ENCODE measurements around the gene DXO. TPM values are rescaled to one million over a fixed set of nuclear protein-coding genes. Genes with fewer than 3 reads are reported as not detected.
A peak's percentile ranks its signal among the peaks of the same experiment; 100 is the strongest.

Gene DXO
- total and polyA plus RNA-seq, 7 experiments from 2014 or later: 12.6 to 44.3 (median 34.7) TPM

GRCh38 chr6:31968791-31969711, 2.9 kb downstream of the DXO start:
- ATAC-seq (no peak), DNase-seq (no peak)
- peaks cover 21 to 22% of the 10 kb centered on the region in 2 donors for H3K4me1 ChIP-seq (ENCODE audit: control insufficient read depth in 2 of 2, insufficient read depth in 2 of 2, low read length in 2 of 2)
- no peaks in the 10 kb centered on the region for H3K9me3 ChIP-seq (ENCODE audit: control insufficient read depth in 2 of 3, low read length in 3 of 3)
- no peaks in the 10 kb centered on the region for H3K27me3 ChIP-seq (ENCODE audit: control insufficient read depth in 2 of 2, insufficient read depth in 2 of 2, low read length in 2 of 2)
- Mint-ChIP-seq H3K9me3 (peaks cover 0 to 7% (median 0%) of the 10 kb centered on the region in 11 donors), H3K27me3 (peaks cover 0 to 5% (median 0%) of the 10 kb centered on the region in 5 donors), H3K27ac (peak overlapping the region in 7 of 9 donors; percentile 98 to 100 (median 100)), H3K36me3 (peaks cover 0 to 32% (median 16%) of the 10 kb centered on the region in 5 donors), H3K4me3 (peak overlapping the region in 5 of 10 donors; percentile 20 to 99 (median 61)), H3K4me1 (peaks cover 20 to 44% (median 35%) of the 10 kb centered on the region in 7 donors)
- H3K36me3 ChIP-seq (ENCODE audit: control insufficient read depth in 2 of 3, insufficient read depth in 3 of 3, low read length in 3 of 3): peaks cover 3 to 59% (median 26%) of the 10 kb centered on the region in 3 experiments
- H3K4me3 ChIP-seq (ENCODE audit: low read length): no peak overlapping the region
- intact Hi-C loops (cut with micrococcal nuclease): no loop called here
- H3K27ac ChIP-seq (ENCODE audit: low read depth, low read length): no peak overlapping the region
- POLR2A ChIA-PET: interaction anchor here (1.2 to 6.6 kb wide), 3 partner anchors 10 to 15 kb away, joined by 3 to 108 read pairs (median 9); partner anchors contain the start of genes NELFE and SKIC2
- CTCF ChIA-PET: interaction anchor here (1.9 kb wide), 1 partner anchor 10 kb away, joined by 10 read pairs; the partner anchor contains the start of genes NELFE and SKIC2

GRCh38 chr6:31968326-31968725, 3.6 kb downstream of the DXO start:
- POLR2A ChIA-PET: interaction anchor here (1.0 kb wide), 1 partner anchor 11 kb away, joined by 3 read pairs; no protein-coding TSS in a partner anchor

GRCh38 chr6:31967926-31968320, 4.0 kb downstream of the DXO start:
- no peaks in the 10 kb centered on the region for H3K9me3 ChIP-seq (ENCODE audit: control insufficient read depth in 2 of 3, low read length in 3 of 3)
- DNase-seq (no peak), ATAC-seq (no peak)
- no peak overlapping the region for H3K27ac ChIP-seq (ENCODE audit: low read depth, low read length)
- Mint-ChIP-seq H3K4me1 (peaks cover 11 to 33% (median 25%) of the 10 kb centered on the region in 7 donors), H3K4me3 (no peak overlapping the region), H3K27ac (peak overlapping the region in 5 of 9 donors; percentile 38 to 68 (median 53)), H3K36me3 (peaks cover 0 to 35% (median 15%) of the 10 kb centered on the region in 5 donors), H3K9me3 (peaks cover 0 to 7% (median 0%) of the 10 kb centered on the region in 11 donors), H3K27me3 (peaks cover 0 to 5% (median 0%) of the 10 kb centered on the region in 5 donors)
- H3K27me3 ChIP-seq (ENCODE audit: control insufficient read depth in 2 of 2, insufficient read depth in 2 of 2, low read length in 2 of 2): no peaks in the 10 kb centered on the region
- ChIA-PET CTCF (no interaction called here), POLR2A (interaction anchor here (1.0 kb wide), 1 partner anchor 11 kb away, joined by 3 read pairs; no protein-coding TSS in a partner anchor)
- peaks cover 13 to 70% (median 30%) of the 10 kb centered on the region in 3 experiments for H3K36me3 ChIP-seq (ENCODE audit: control insufficient read depth in 2 of 3, insufficient read depth in 3 of 3, low read length in 3 of 3)
- intact Hi-C loops (cut with micrococcal nuclease): no loop called here
- H3K4me1 ChIP-seq (ENCODE audit: control insufficient read depth in 2 of 2, insufficient read depth in 2 of 2, low read length in 2 of 2): peaks cover 14 to 19% of the 10 kb centered on the region in 2 donors
- H3K4me3 ChIP-seq (ENCODE audit: low read length): no peak overlapping the region

More at GRCh38 chr6:31968326-31968725, 3.6 kb downstream of the DXO start:
- H3K27me3 ChIP-seq (ENCODE audit: control insufficient read depth in 2 of 2, insufficient read depth in 2 of 2, low read length in 2 of 2): no peaks in the 10 kb centered on the region
- H3K36me3 Mint-ChIP-seq: peaks cover 0 to 34% (median 15%) of the 10 kb centered on the region in 5 donors
- peaks cover 18 to 21% of the 10 kb centered on the region in 2 donors for H3K4me1 ChIP-seq (ENCODE audit: control insufficient read depth in 2 of 2, insufficient read depth in 2 of 2, low read length in 2 of 2)
- no peak for DNase-seq
- peaks cover 0 to 7% (median 0%) of the 10 kb centered on the region in 11 donors for H3K9me3 Mint-ChIP-seq
- H3K27ac Mint-ChIP-seq: peak overlapping the region in 2 of 9 donors; percentile 22 to 59
- peaks cover 15 to 37% (median 30%) of the 10 kb centered on the region in 7 donors for H3K4me1 Mint-ChIP-seq
- CTCF ChIA-PET: no interaction called here
- peaks cover 9 to 66% (median 30%) of the 10 kb centered on the region in 3 experiments for H3K36me3 ChIP-seq (ENCODE audit: control insufficient read depth in 2 of 3, insufficient read depth in 3 of 3, low read length in 3 of 3)
- no peak overlapping the region for H3K4me3 Mint-ChIP-seq
- H3K9me3 ChIP-seq (ENCODE audit: control insufficient read depth in 2 of 3, low read length in 3 of 3): no peaks in the 10 kb centered on the region
- H3K4me3 ChIP-seq (ENCODE audit: low read length): no peak overlapping the region
- no peak overlapping the region for H3K27ac ChIP-seq (ENCODE audit: low read depth, low read length)
- intact Hi-C loops (cut with micrococcal nuclease): no loop called here
- no peak for ATAC-seq
- H3K27me3 Mint-ChIP-seq: peaks cover 0 to 5% (median 0%) of the 10 kb centered on the region in 5 donors

- DNase-seq (no peak), ATAC-seq (no peak)
- no peak overlapping the region for H3K27ac ChIP-seq (ENCODE audit: low read depth, low read length)
- Mint-ChIP-seq H3K27me3 (peaks cover 0 to 4% (median 0%) of the 10 kb centered on the region in 5 donors), H3K27ac (peak overlapping the region in 6 of 9 donors; percentile 12 to 68 (median 40)), H3K36me3 (peaks cover under 1 to 40% (median 16%) of the 10 kb centered on the region in 5 donors), H3K4me3 (no peak overlapping the region), H3K9me3 (peaks cover 0 to 5% (median 0%) of the 10 kb centered on the region in 11 donors), H3K4me1 (peaks cover 7 to 26% (median 20%) of the 10 kb centered on the region in 7 donors)
- H3K4me1 ChIP-seq (ENCODE audit: control insufficient read depth in 2 of 2, insufficient read depth in 2 of 2, low read length in 2 of 2): peaks cover 11 to 14% of the 10 kb centered on the region in 2 donors
- intact Hi-C loops (cut with micrococcal nuclease): no loop called here
- ChIA-PET POLR2A (interaction anchor here (1.0 kb wide), 1 partner anchor 12 kb away, joined by 3 read pairs; no protein-coding TSS in a partner anchor), CTCF (no interaction called here)
- no peaks in the 10 kb centered on the region for H3K9me3 ChIP-seq (ENCODE audit: control insufficient read depth in 2 of 3, low read length in 3 of 3)
- peaks cover 15 to 77% (median 30%) of the 10 kb centered on the region in 3 experiments for H3K36me3 ChIP-seq (ENCODE audit: control insufficient read depth in 2 of 3, insufficient read depth in 3 of 3, low read length in 3 of 3)
- no peaks in the 10 kb centered on the region for H3K27me3 ChIP-seq (ENCODE audit: control insufficient read depth in 2 of 2, insufficient read depth in 2 of 2, low read length in 2 of 2)
- no peak overlapping the region for H3K4me3 ChIP-seq (ENCODE audit: low read length)
Observed at GRCh38 chr6:31966997-31967925, 4.7 kb downstream of the DXO start.

- no peak overlapping the region for H3K4me3 ChIP-seq (ENCODE audit: low read length)
- ATAC-seq (no peak), DNase-seq (no peak)
- intact Hi-C loops (cut with micrococcal nuclease): no loop called here
- H3K27ac Mint-ChIP-seq: no peak overlapping the region
- no peaks in the 10 kb centered on the region for H3K27me3 ChIP-seq (ENCODE audit: control insufficient read depth in 2 of 2, insufficient read depth in 2 of 2, low read length in 2 of 2)
- H3K27me3 Mint-ChIP-seq: no peaks in the 10 kb centered on the region
- H3K9me3 ChIP-seq (ENCODE audit: control insufficient read depth in 2 of 3, low read length in 3 of 3): no peaks in the 10 kb centered on the region
- peaks cover 8 to 47% (median 23%) of the 10 kb centered on the region in 5 donors for H3K36me3 Mint-ChIP-seq
- H3K4me3 Mint-ChIP-seq: no peak overlapping the region
- H3K9me3 Mint-ChIP-seq: no peaks in the 10 kb centered on the region
- ChIA-PET CTCF (interaction anchor here (0.6 to 0.7 kb wide), 2 partner anchors 282 to 1365 kb away, joined by 3 read pairs; no protein-coding TSS in a partner anchor), POLR2A (no interaction called here)
- H3K36me3 ChIP-seq (ENCODE audit: control insufficient read depth in 2 of 3, insufficient read depth in 3 of 3, low read length in 3 of 3): peaks cover 21 to 85% (median 30%) of the 10 kb centered on the region in 3 experiments
- H3K27ac ChIP-seq (ENCODE audit: low read depth, low read length): no peak overlapping the region
- peaks cover 11 to 13% of the 10 kb centered on the region in 2 donors for H3K4me1 ChIP-seq (ENCODE audit: control insufficient read depth in 2 of 2, insufficient read depth in 2 of 2, low read length in 2 of 2)
- H3K4me1 Mint-ChIP-seq: peaks cover 13 to 25% (median 17%) of the 10 kb centered on the region in 7 donors
Observed at GRCh38 chr6:31966506-31966905, 5.4 kb downstream of the DXO start.
